Measurements from ENCODE around the gene SYVN1.
"Not testable (repeated sequence)": the region's sequence is repeated elsewhere in the genome, so short reads cannot be mapped to it uniquely, and the experiment has no call there.

The SYVN1 gene

DNA sequence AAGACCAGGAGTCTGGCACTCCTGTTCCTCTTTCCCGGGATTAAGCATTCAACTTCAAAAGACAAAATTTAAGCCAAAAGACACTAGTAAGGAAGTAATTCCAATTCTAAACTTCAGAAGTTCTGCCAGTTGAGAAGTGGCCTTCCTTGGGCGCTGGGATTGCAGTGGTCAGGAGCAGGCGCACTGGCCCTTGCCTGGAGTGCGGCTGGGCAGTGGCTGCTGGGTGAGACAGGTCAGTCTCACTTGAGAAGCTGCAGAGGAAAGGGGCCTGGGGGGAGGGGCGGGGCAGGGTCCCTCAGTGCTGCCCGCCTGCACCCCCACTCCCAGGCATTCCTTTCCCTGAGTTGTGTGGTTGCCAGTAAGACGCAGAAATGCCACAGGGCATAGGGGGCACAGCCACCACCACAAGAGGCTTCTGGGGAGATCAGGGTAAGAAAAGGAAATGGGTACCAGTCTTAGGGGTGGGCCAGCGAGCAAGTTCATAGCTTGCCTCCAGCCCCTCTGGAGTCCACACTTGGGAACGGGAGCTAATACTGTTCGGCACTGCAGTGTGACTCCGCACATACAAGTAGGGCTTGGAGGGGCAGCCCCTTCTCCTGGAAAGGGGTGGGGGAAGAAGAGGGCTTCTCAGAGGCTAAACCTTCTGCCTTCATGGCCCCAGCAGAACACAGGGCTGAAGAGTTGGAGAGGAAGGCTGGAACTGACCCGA is 6.7 kb downstream of the SYVN1 start:
- no peak for DNase-seq (ENCODE audit: low read depth, low spot score)

DNA sequence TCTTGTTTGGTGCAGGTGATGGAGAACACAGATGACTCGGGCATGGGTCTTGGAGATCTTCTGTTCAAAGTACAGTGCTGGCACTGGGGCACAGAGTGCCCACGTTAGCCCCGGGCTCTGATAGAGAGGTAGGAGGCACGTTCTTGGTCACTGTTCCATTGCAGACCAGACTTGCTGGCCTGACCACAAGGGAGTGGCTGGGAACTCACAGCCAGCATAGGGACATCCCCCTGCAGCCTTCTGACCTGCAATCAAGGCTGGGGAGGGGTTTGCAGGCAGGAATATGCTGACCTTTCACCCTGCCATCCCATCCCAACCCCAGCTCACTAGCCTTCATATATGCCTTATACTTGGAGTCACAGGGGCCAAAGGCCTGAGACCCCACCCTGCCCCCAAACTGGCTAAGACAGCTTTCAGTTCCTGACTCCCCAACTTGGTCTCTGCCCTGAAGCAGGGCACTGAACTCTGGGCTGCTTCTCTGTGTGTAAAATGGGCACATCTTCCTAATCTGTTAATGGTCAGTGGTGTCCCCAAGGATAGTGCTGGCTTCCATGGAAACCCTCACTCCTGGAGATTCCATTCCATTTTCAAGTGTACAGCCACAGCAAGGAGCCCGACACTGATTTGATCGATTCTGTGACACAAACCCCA is 7.6 kb downstream of the SYVN1 start:
- no peak for DNase-seq (ENCODE audit: low read depth, low spot score)

DNA sequence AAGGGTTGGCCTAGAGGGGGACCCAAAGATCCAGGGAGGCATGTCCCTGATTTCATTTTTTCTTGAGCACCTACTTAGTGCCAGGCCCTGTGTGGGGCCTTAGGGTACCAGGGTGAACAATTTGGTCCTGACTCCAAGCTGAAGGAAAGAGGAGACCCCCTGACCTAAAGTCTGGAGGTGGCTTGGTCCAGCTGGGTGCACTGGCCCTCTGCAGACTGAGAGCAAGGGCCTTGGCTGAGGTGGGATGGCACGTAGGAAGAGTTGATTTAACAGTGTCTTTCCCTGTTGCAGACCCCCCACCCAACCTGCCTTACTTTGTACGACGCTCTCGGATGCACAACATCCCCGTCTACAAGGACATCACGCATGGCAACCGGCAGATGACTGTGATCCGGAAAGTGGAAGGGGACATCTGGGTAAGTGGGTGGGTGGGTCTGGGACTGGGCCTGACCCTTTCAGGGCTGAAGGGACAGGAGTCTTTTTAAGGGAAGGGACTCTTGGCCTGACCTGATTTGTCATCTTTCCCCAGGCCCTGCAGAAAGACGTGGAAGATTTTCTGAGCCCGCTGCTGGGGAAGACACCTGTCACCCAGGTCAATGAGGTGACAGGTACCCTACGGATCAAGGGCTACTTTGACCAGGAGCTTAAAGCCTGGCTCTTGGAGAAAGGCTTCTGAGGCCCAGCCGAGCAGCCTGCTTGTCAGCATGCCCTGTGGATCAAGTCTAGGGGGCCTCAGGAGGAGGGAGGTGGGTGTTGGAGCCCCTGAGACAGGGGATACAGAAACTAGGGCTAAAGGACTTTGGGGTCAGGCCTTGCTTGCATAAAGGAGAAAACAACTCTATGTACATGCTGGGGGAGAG is 8.9 kb downstream of the SYVN1 start:
- DNase-seq (ENCODE audit: low read depth, low spot score), result no peak

DNA sequence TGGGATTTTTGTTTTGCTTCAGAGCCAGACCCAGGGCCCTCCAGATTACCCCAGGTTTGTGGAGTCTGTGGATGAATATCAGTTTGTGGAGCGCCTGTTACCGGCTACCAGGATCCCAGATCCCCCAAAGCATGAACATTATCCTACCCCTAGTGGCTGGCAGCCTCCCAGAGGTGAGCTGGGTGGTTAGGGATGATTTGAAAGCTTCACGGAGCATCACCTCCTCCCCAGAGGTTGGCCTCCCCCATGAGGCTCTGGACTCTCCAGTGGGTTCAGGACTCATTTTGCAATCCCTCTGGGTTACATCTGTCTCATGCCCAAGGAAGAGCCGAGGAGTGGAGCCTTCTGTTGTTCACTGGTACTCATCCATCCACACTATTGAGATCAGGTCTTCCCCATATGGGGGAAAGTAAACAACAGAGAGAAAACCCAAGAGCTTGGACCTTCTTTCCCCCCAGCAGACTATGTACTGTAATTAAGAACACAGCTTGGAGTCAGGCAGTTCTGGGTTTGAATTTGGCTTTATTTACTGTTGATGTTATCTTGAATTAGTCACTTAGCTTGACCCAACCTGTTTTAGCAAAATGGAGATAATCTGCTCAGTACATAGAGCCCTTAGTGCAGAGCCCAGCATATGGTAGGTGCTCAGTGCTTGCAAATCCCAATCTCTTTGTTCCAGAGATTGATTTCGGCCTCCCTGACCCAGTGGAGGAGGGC is 9.7 kb downstream of the SYVN1 start:
- no peak for DNase-seq (ENCODE audit: low read depth, low spot score)

DNA sequence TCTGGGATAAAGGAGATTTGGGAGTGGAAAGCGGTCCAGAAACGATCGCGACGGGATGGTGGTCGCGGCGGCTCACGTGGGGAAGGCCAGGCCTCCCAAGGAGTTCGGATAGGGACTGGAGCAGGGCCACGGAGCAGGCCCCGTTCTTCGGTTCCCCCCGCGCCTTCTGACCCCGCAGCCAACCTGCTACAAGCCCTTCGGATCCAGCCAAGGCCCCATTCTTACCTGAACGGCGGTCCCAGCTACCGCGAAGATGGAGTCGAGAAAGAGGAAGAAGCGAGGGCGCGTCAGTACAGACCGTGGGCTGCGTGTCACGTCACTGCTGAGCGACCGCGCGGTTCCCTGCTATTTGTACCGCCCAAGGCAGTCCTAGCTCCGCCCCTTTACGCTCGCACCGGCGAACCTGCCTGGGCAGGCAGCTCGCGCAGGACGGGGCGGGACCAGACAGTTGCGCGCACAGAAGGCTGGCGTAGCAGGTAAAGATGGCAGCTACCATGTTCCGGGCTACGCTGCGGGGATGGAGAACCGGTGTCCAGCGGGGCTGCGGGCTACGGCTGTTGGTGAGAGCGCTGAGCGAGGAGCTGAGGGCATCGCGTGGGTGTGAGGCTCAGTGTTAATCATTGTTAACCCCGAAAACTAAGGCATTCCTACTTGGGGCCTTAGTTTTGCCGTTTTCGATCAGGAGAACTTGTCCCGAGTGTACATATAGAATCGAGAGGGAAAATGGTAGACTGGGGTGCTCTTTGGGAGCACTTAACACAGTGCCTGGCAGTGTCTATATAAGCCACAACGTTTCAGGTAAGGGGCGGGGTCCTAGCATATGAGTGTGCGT is 12.2 kb downstream of the SYVN1 start, which contains the start of the genes FAU and MRPL49:
TSS of gene FAU (minus strand) at position 270 of the 832 bp plus-strand sequence. CDS start 321 bp downstream, outside the sequence.
TSS of gene MRPL49 (plus strand) at position 457 of the 832 bp plus-strand sequence. CDS start at position 483, 26 bp downstream.
- DNase-seq (ENCODE audit: low read depth, low spot score), result peak; percentile 98

DNA sequence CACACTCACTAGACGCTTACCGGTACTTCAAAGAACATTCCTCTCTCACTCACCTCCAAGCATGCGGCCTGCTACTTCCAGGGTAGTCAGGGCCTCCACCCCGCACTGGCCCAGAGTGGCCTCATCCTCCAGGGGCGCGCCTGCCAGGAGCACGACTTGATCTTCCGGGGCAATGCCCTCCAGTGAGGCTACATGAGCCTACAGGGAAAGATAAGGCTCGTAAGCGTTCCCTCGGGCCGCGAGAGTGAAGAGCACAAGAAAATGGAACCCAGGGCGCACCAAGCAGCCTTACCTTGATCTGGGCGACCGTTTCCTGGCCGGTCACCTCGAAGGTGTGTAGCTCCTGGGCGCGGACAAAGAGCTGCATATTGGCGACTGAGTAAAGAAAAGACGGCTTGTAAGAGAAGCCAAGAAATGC is 12.9 kb downstream of the SYVN1 start:
- DNase-seq (ENCODE audit: low read depth, low spot score), result no peak

DNA sequence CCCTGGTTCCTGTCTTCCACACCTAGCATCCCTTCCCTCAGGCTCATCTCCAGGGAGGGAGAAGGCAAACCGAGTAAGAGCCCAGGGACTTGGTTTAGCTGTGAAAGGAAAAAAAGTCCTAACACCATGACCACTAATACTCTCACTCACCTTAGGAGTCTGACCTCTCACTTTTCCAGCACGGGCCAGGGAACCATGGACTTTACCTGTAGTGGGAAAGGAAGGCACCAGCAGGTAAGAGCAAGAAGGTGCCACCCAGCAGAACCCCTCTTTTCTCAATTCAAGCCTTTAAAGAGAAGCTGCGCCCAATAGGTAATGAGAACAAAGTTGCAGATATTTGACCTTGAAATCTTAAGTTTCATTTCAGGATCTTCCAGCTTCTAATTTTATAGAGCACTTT is 13.5 kb downstream of the SYVN1 start:
- DNase-seq (ENCODE audit: low read depth, low spot score), result no peak

- no peak for DNase-seq (ENCODE audit: low read depth, low spot score)
These were observed 14.7 kb downstream of the SYVN1 start for GRCh38 chr11:65119670-65119995.

DNA sequence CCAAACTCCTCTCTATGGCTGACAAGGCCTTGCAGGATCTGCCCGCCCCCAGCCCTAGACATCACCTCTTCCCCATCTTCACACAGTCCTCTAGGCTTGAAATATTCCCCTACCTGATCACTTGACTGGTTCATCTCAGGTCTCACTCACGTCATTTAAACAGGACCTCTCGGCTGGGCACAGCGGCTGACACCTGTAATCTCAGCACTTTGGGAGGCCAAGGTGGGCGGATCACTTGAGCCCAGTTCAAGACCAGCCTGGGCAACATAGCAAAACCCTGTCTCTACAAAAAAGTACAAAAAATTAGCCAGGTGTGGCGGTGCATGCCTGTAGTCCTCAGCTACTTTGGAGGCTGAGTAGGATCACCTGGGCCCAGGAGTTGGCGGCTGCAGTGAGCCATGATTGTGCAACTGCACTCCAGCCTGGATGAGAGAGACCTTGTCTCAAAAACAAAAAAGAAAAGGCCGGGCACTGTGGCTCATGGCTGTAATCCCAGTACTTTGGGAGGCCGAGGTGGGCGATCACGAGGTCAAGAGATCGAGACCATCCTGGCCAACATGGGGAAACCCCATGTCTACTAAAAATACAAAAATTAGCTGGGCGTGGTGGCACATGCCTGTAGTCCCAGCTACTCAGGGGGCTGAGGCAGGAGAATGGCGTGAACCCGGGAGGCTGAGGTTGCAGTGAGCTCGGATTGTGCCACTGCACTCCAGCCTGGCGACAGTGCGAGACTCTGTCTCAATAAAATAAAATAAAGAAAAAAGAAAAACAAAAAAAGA is 15.2 kb downstream of the SYVN1 start:
- DNase-seq (ENCODE audit: low read depth, low spot score), result not testable (repeated sequence)

DNA sequence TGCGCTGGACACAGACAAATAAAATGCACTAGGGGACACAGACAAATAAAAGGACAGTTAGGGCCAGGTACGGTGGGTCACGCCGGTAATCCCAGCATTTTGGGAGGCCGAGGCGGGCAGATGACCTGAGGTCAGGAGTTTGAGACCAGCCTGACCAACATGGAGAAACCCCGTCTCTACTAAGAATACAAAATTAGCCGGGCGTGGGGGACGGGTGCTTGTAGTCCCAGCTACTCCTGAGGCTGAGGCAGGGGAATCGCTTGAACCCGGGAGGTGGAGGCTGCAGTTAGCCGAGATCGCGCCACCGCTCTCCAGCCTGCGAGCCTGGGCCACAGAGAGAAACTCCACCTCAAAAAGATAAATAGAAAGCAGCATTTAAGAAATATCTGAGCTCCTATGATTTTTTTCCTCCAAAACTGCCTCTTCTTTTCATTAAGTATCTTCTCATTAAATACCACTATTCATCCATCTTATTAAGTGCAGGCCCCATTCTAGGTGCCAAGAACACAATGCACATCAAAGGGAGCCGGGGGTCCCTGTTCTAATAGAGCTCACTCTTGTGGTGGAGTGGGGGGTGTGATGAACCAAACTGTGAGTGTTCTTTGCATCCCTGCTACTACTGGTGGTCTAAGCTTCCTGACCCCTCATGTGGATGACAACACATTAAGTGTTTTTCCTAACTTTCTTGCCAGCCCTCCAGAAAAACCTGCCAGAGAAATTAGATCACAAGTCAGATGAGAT is 16.1 kb downstream of the SYVN1 start:
- DNase-seq (ENCODE audit: low read depth, low spot score), result no peak

- DNase-seq (ENCODE audit: low read depth, low spot score), result peak; percentile 99
These were observed 16.9 kb downstream of the SYVN1 start, which contains the start of gene ZNHIT2 for GRCh38 chr11:65117206-65118096. Gene ZNHIT2 (minus strand): TSS chr11:65117701. CDS start chr11:65117653, 48 bp downstream.

GRCh38 chr11:65116370-65117205 is 17.7 kb downstream of the SYVN1 start:
- DNase-seq (ENCODE audit: low read depth, low spot score), result no peak

GRCh38 chr11:65115361-65116082 is 18.8 kb downstream of the SYVN1 start:
- DNase-seq (ENCODE audit: low read depth, low spot score), result no peak

- no peak for DNase-seq (ENCODE audit: low read depth, low spot score)
These were observed 19.7 kb downstream of the SYVN1 start for GRCh38 chr11:65114538-65115171.

DNA sequence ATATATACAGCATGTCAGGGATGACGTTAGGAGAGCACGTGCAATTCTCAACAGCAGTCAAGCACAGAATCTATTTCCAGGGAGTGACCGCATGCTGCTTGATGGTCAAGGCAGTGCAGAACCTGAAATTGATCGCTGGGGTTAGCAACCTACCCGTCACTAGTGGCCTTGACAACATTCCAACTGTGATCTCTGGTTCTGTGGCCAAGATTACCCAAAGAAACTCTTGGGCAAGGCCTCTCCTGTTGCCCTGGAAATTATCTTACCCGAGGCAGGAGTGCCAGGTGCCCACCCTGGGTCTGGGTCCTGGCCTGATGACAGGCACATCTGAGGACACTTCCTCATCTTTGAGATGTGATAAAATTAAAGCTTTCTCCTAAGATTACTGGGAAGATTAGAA is 20.5 kb downstream of the SYVN1 start:
- DNase-seq (ENCODE audit: low read depth, low spot score), result no peak

DNA sequence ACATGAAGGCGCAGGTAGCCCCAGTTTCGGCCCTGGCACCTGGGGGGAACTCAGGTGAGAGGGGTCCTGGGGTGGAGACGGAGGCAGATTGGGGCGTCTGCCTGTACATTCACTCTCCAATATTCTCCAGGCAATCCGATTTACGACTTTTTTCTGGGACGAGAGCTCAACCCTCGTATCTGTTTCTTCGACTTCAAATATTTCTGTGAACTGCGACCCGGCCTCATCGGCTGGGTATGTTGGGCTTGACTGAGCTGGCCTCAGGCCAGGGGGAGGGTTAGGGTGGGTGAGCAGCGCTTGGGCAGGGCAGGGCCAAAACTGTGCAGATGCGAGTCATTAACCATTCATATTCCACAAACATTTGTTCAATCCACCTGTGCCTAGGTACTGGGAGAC is 21.0 kb downstream of the SYVN1 start:
- DNase-seq (ENCODE audit: low read depth, low spot score), result no peak

Data from activated CD4-positive, CD25-positive, alpha-beta regulatory T cell treated with anti-CD3 and anti-CD28 coated beads, Interleukin-2, amount 50 U/mL, for 16 hours (primary cell).